Activated CD4-positive, alpha-beta T cell treated with anti-CD3 and anti-CD28 coated beads, Interleukin-2, amount 50 U/mL, for 16 hours (primary cell): ENCODE data around the gene MAML2.

Experiments used
- DNase-seq: peaks from one replicate; pipeline ENCODE4 v3.0.0-alpha.2; 2020

MAML2 gene

GRCh38 chr11:96147906-96148486 is 195.0 kb downstream of the MAML2 start:
- no peak for DNase-seq

- no peak for DNase-seq
Observed at GRCh38 chr11:96147186-96147585, 195.8 kb downstream of the MAML2 start.

GRCh38 chr11:96146765-96147164 is 196.2 kb downstream of the MAML2 start:
- no peak for DNase-seq

GRCh38 chr11:96145163-96145585 is 197.8 kb downstream of the MAML2 start:
- DNase-seq: no peak

GRCh38 chr11:96144553-96144952 is 198.4 kb downstream of the MAML2 start:
- DNase-seq: no peak

- no peak for DNase-seq
Observed at GRCh38 chr11:96143041-96143521, 199.9 kb downstream of the MAML2 start.

- DNase-seq: no peak
Observed at GRCh38 chr11:96141626-96142025, 201.4 kb downstream of the MAML2 start.

- DNase-seq: no peak
Observed at GRCh38 chr11:96139691-96140090, 203.3 kb downstream of the MAML2 start.

- no peak for DNase-seq
Observed at GRCh38 chr11:96137373-96137772, 205.6 kb downstream of the MAML2 start.

- DNase-seq: no peak
Observed at GRCh38 chr11:96136613-96137298, 206.2 kb downstream of the MAML2 start.

GRCh38 chr11:96134602-96135001 is 208.4 kb downstream of the MAML2 start:
- no peak for DNase-seq

- DNase-seq: peak; percentile 19
Observed at GRCh38 chr11:96132437-96132836, 210.6 kb downstream of the MAML2 start.

GRCh38 chr11:96130061-96130620 is 212.9 kb downstream of the MAML2 start:
- DNase-seq: no peak

- no peak for DNase-seq
Observed at GRCh38 chr11:96127596-96127959, 215.4 kb downstream of the MAML2 start.

- no peak for DNase-seq
Observed at GRCh38 chr11:96126917-96127595, 215.9 kb downstream of the MAML2 start.

- no peak for DNase-seq
Observed at GRCh38 chr11:96125400-96125799, 217.6 kb downstream of the MAML2 start.

GRCh38 chr11:96124155-96124554 is 218.8 kb downstream of the MAML2 start:
- no peak for DNase-seq

- no peak for DNase-seq
Observed at GRCh38 chr11:96123301-96123700, 219.7 kb downstream of the MAML2 start.

- DNase-seq: no peak
Observed at GRCh38 chr11:96122601-96123074, 220.4 kb downstream of the MAML2 start.

GRCh38 chr11:96119211-96119610 is 223.8 kb downstream of the MAML2 start:
- DNase-seq: no peak

- DNase-seq: no peak
Observed at GRCh38 chr11:96116376-96116775, 226.6 kb downstream of the MAML2 start.

GRCh38 chr11:96114178-96115064 is 228.6 kb downstream of the MAML2 start:
- peak; percentile 16 for DNase-seq
